ENCODE results near the gene OTX2. TPM values are rescaled to one million over a fixed set of nuclear protein-coding genes. Genes with fewer than 3 reads are reported as not detected.

OTX2 gene
- total RNA-seq, 4 donors from 2014 or later = not detected

DNA sequence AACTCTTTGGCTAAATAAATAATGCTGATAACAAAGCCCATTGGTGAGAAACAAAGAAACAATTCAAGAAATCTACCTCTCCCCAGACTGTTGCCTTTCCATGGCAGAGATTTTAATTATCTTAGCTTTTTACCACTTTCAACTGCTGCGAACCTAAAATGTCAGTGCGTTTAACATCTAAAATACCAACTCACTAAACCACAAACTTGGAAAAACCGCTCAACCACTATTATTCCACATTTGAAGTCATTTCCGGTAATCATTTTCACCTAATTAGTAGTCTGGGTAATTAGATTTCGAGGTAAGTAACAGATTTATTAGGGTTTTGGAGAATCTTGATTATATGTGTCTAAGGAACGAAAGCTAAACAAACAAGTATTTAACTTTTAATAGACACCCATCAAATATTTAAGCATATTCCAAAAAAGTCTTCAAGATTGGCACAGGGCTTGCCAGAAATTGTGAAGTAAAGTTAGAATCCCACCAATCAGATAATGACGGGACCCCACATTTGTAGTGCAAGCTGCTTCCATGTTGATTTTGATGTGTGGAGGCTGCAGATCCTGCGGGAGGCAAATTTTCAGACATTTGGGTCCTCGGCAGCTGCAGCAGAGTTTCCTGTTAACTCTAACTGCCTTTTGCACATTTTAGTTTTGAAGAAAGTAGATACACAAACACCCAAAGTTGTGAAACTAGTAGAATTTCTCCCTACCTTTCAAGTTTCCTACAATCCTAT is 4.1 kb downstream of the OTX2 start:
- Histone ChIP-seq H3K27me3 (peaks cover 0 to 100% of the 10 kb centered on the region in 2 donors), H3K4me3 (no peak overlapping the region), H3K27ac (no peak overlapping the region), H3K36me3 (no peaks in the 10 kb centered on the region), H3K9me3 (peaks cover 0 to 5% (median 0%) of the 10 kb centered on the region in 4 donors), H3K4me1 (peaks cover 0 to 36% (median 14%) of the 10 kb centered on the region in 4 donors)
- DNase-seq (ENCODE audit: low spot score in 2 of 2) = no peak
- TF ChIP-seq EP300 (IDR thresholded peaks at IDR 0.05) (no peak), POLR2A (IDR thresholded peaks at IDR 0.05) (no peak)
- TF ChIP-seq, protein P1, sequence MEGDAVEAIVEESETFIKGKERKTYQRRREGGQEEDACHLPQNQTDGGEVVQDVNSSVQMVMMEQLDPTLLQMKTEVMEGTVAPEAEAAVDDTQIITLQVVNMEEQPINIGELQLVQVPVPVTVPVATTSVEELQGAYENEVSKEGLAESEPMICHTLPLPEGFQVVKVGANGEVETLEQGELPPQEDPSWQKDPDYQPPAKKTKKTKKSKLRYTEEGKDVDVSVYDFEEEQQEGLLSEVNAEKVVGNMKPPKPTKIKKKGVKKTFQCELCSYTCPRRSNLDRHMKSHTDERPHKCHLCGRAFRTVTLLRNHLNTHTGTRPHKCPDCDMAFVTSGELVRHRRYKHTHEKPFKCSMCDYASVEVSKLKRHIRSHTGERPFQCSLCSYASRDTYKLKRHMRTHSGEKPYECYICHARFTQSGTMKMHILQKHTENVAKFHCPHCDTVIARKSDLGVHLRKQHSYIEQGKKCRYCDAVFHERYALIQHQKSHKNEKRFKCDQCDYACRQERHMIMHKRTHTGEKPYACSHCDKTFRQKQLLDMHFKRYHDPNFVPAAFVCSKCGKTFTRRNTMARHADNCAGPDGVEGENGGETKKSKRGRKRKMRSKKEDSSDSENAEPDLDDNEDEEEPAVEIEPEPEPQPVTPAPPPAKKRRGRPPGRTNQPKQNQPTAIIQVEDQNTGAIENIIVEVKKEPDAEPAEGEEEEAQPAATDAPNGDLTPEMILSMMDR (IDR thresholded peaks at IDR 0.05) = no peak
- 7% methylated on average over 9 of the region's 9 CpGs for WGBS, 2 donors

DNA sequence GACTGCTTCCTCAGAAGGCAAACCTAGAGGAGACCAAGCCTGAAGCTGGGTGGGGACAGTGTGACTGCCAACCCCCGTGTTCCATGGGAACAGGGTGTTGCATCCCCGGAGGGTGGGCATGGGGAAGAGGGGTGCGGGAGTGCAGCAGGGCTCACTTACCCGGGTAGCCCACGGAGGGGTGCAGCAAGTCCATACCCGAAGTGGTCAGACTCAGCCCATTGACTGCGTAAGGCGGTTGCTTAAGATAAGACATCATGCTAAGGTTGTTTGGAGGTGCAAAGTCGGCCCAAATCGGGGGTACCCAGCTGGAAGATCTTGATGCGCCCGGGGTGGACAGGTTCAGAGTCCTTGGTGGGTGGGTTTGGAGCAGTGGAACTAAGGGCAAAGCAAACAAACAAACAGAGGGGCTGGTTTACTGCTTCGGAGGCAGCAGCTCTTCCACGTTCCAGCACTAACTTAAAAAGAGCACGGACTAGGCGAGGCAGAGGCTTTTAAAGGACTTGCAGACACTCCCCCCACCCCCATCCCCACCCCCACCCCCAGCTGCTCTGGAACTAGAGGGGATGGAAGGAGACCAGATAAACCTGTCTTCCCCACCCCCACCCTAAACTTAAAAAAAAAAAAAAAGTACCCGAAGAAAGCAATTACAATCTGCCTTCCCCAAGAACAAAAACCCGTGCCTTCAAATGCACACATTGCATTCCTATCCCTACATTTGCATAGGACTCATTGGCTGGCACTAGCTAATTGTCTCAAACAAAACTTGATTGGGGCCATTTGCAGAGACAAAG is 4.9 kb downstream of the OTX2 start:
- Histone ChIP-seq H3K4me3 (no peak overlapping the region), H3K27me3 (peaks cover 0 to 100% of the 10 kb centered on the region in 2 donors), H3K9me3 (peaks cover 0 to 9% (median 0%) of the 10 kb centered on the region in 4 donors), H3K27ac (no peak overlapping the region), H3K36me3 (no peaks in the 10 kb centered on the region), H3K4me1 (peaks cover 0 to 31% (median 14%) of the 10 kb centered on the region in 4 donors)
- 3 to 5% methylated on average over 18 of the region's 18 CpGs for WGBS, 2 donors
- no peak for DNase-seq (ENCODE audit: low spot score in 2 of 2)
- TF ChIP-seq, protein P1 (IDR thresholded peaks at IDR 0.05) = no peak
- TF ChIP-seq EP300 (IDR thresholded peaks at IDR 0.05) = no peak
- TF ChIP-seq POLR2A (IDR thresholded peaks at IDR 0.05) = no peak

DNA sequence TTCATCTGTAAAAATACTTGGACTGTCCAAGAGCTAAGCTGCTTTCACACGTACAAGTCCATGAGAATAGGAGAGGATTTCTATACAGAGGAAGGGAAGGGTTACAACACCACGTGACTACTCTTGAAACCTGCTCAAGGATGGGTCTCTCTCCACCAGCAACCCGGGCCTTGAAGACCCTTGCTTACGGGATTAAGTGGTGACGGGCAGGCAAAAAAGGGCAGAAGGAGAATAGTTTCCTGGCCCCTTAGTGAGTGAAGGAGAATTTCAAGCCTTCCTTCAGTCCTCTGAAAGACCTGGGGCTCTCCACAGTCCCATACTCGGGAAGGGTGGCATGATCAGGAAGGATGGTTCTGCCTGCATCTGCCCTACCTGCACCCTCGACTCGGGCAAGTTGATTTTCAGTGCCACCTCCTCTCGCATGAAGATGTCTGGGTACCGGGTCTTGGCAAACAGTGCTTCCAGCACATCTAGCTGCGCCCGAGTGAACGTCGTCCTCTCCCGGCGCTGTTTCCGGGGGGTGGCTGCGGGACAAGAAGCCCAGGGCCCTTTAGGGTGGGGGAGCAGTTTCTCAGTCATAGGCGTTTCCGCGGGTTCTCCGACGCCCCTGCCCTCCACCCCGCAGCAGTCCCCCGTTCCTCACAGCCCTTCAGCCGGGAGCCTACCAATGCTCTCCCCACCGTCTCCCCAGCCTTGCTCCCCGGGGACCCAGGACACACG is 6.3 kb downstream of the OTX2 start:
- no peak overlapping the region for H3K27ac ChIP-seq
- TF ChIP-seq EP300 (IDR thresholded peaks at IDR 0.05) (no peak), POLR2A (IDR thresholded peaks at IDR 0.05) (no peak)
- TF ChIP-seq, protein P1 (IDR thresholded peaks at IDR 0.05) = no peak
- no peak for DNase-seq (ENCODE audit: low spot score in 2 of 2)
- no peaks in the 10 kb centered on the region for H3K36me3 ChIP-seq
- peaks cover 0 to 9% (median 0%) of the 10 kb centered on the region in 4 donors for H3K9me3 ChIP-seq
- H3K4me1 ChIP-seq = peaks cover 0 to 22% (median 9%) of the 10 kb centered on the region in 4 donors
- H3K4me3 ChIP-seq = no peak overlapping the region
- 4 to 5% methylated on average over 19 to 28 of the region's 29 CpGs for WGBS, 2 donors
- peaks cover 0 to 100% of the 10 kb centered on the region in 2 donors for H3K27me3 ChIP-seq

DNA sequence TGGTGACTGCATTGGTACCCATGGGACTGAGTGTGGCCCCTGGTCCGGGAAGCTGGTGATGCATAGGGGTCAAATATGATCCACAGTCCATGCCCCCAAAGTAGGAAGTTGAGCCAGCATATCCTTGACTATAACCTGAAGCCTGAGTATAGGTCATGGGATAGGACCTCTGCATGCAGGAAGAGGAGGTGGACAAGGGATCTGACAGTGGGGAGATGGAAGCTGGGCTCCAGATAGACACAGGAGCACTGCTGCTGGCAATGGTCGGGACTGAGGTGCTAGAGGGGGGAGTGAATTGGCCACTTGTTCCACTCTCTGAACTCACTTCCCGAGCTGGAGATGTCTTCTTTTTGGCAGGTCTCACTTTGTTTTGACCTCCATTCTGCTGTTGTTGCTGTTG is 8.4 kb downstream of the OTX2 start:
- H3K4me3 ChIP-seq = no peak overlapping the region
- H3K36me3 ChIP-seq = no peaks in the 10 kb centered on the region
- peaks cover 0 to 24% (median 10%) of the 10 kb centered on the region in 4 donors for H3K4me1 ChIP-seq
- H3K27me3 ChIP-seq = peaks cover 0 to 100% of the 10 kb centered on the region in 2 donors
- DNase-seq (ENCODE audit: low spot score in 2 of 2) = no peak
- TF ChIP-seq POLR2A (IDR thresholded peaks at IDR 0.05) = no peak
- no peak for TF ChIP-seq EP300 (IDR thresholded peaks at IDR 0.05)
- TF ChIP-seq, protein P1 (IDR thresholded peaks at IDR 0.05) = no peak
- peaks cover 0 to 9% (median 0%) of the 10 kb centered on the region in 4 donors for H3K9me3 ChIP-seq
- WGBS, 2 donors = 48 to 57% methylated on average over 3 of the region's 3 CpGs
- no peak overlapping the region for H3K27ac ChIP-seq

All from tibial nerve (tissue), 4 donors.